Hepatocyte (in vitro differentiated cells): Measurements from ENCODE around the gene PWWP2B. TPM values are rescaled to one million over a fixed set of nuclear protein-coding genes. Genes with fewer than 3 reads are reported as not detected.

Source experiments
- DNase-seq: peaks from one replicate; pipeline ENCODE4 v3.0.0-alpha.2; 2016; ENCODE audit warnings: low spot score
- H2AFZ ChIP-seq: fragments of 200-600 bp; sonication (generic); 2 replicates; pipeline ENCODE4 v1.6.0; 2016; ENCODE audit warnings: antibody characterized with exemption, mild to moderate bottlenecking
- H3K27ac ChIP-seq: fragments of 200-600 bp; sonication (generic); 2 replicates; pipeline ENCODE4 v1.5.1; 2016; ENCODE audit warnings: mild to moderate bottlenecking
- H3K27me3 ChIP-seq: fragments of 200-600 bp; sonication (generic); 2 replicates; pipeline ENCODE4 v1.6.1; 2016
- H3K36me3 ChIP-seq: fragments of 200-600 bp; sonication (generic); replicated peaks from 2 replicates; pipeline ENCODE4 v1.5.1; 2016; ENCODE audit warnings: low read depth; ENCODE audit not compliant: insufficient read depth
- H3K4me1 ChIP-seq: fragments of 200-600 bp; sonication (generic); 2 replicates; pipeline ENCODE4 v1.5.1; 2016; ENCODE audit warnings: mild to moderate bottlenecking, moderate library complexity; ENCODE audit not compliant: insufficient read depth
- H3K4me2 ChIP-seq: fragments of 200-600 bp; sonication (generic); 2 replicates; pipeline ENCODE4 v1.6.0; 2016
- H3K4me3 ChIP-seq: fragments of 200-600 bp; sonication (generic); 2 replicates; pipeline ENCODE4 v1.5.1; 2016; ENCODE audit warnings: mild to moderate bottlenecking
- H3K79me2 ChIP-seq: fragments of 200-600 bp; sonication (generic); 2 replicates; pipeline ENCODE4 v1.6.0; 2017; ENCODE audit warnings: mild to moderate bottlenecking
- H3K9me2 ChIP-seq: fragments of 200-600 bp; sonication (generic); replicated peaks from 2 replicates; pipeline ENCODE4 v1.6.0; 2017; ENCODE audit warnings: mild to moderate bottlenecking; ENCODE audit not compliant: insufficient read depth
- H3K9me3 ChIP-seq: fragments of 200-600 bp; sonication (generic); 2 replicates; pipeline ENCODE4 v1.5.1; 2016; ENCODE audit warnings: low read depth, mild to moderate bottlenecking
- H4K20me1 ChIP-seq: fragments of 200-600 bp; sonication (generic); 2 replicates; pipeline ENCODE4 v1.6.0; 2016; ENCODE audit warnings: mild to moderate bottlenecking; ENCODE audit not compliant: insufficient read depth, poor library complexity, severe bottlenecking
- CTCF ChIP-seq: fragments of 200-600 bp; sonication (generic); IDR thresholded peaks from 2 replicates; pipeline ENCODE4 v1.5.1; 2016; ENCODE audit warnings: antibody characterized with exemption, mild to moderate bottlenecking; ENCODE audit not compliant: poor library complexity
- EZH2 ChIP-seq: fragments of 200-600 bp; sonication (generic); IDR thresholded peaks from 2 replicates; pipeline ENCODE4 v1.6.1; 2016; ENCODE audit warnings: antibody characterized with exemption, mild to moderate bottlenecking, borderline replicate concordance
- EZH2phosphoT487 ChIP-seq: fragments of 200-600 bp; sonication (generic); IDR thresholded peaks from one replicate; pipeline ENCODE4 v1.6.1; 2018; ENCODE audit warnings: antibody characterized with exemption, mild to moderate bottlenecking, low read depth, moderate library complexity; ENCODE audit not compliant: unreplicated experiment, severe bottlenecking
- WGBS: methylation state at CpG from one replicate; pipeline ENCODE4 v1.1.6; 2016; ENCODE audit warnings: low lambda C conversion rate; ENCODE audit errors: missing lambda C conversion rate; 5-methylcytosine and 5-hydroxymethylcytosine counted together
- polyA plus RNA-seq: library from polyadenylated mRNA; unstranded; fragments of >200 nt; fragmentation: Nextera tagmentation; extraction: Ambion mirVana; gene quantifications from 2 replicates; pipeline ENCODE4 v1.2.1, GENCODE V29; 2016
- total RNA-seq: library from RNA; depleted of rRNA; stranded (reverse); fragments of >200 nt; gene quantifications from 2 replicates; pipeline ENCODE4 v1.2.3, GENCODE V29; 2014

Gene PWWP2B
- total and polyA plus RNA-seq, 2 experiments from 2014 or later = 10.7 to 18.0 TPM

GRCh38 chr10:132450825-132451505 is 54.0 kb downstream of the PWWP2B start:
- H3K27ac ChIP-seq = no peak overlapping the region
- H3K79me2 ChIP-seq = no peaks in the 10 kb centered on the region
- no peaks in the 10 kb centered on the region for H3K9me2 ChIP-seq
- no peak overlapping the region for H3K4me3 ChIP-seq
- no peaks in the 10 kb centered on the region for H4K20me1 ChIP-seq
- 76% methylated on average over 10 of the region's 11 CpGs for WGBS
- H3K4me1 ChIP-seq = peaks cover 28% of the 10 kb centered on the region
- no peak for DNase-seq
- no peaks in the 10 kb centered on the region for H3K27me3 ChIP-seq
- no peaks in the 10 kb centered on the region for H3K9me3 ChIP-seq
- H3K4me2 ChIP-seq = no peak overlapping the region
- TF ChIP-seq EZH2phosphoT487 (no peak), EZH2 (no peak), CTCF (no peak)
- H2AFZ ChIP-seq = no peak overlapping the region
- no peaks in the 10 kb centered on the region for H3K36me3 ChIP-seq

DNA sequence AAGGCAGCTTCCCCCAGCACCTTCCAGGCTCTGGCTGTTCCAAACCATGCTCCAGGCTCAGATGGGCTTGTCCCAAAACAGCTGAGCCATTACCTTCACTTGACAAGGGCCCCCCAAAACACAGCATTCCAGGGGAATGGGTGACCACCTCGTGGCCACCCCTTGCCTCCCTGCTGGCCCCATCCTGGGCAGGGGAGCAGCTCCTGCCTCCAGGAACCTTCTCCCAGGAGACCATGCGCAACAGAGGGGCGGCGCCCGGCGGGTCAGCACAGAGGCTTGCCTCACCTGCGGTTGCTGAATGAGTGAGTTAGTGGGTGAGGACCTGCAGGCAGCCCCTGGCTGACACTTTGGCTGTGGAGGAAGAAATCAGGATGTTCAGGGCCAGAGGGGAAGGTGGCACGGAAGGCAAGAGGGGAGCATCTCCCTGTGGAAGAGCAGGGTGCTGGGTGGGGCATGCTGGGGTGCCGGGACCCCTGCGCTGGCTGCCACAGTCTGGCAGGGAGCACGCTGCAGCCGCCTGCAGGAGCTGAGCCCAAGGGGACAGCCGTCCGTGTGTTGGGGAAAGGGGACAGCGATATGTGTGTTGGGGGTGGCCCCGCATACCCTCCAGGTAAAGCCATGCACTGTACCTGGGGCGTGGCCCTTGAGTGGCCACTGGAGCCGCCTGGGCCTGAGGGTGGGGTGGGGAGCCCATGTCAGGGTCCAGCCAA is 54.7 kb downstream of the PWWP2B start:
- no peaks in the 10 kb centered on the region for H4K20me1 ChIP-seq
- no peaks in the 10 kb centered on the region for H3K9me2 ChIP-seq
- H3K27ac ChIP-seq = no peak overlapping the region
- H3K4me1 ChIP-seq = peaks cover 25% of the 10 kb centered on the region
- no peaks in the 10 kb centered on the region for H3K36me3 ChIP-seq
- no peak overlapping the region for H3K4me2 ChIP-seq
- H3K79me2 ChIP-seq = no peaks in the 10 kb centered on the region
- DNase-seq = no peak
- no peaks in the 10 kb centered on the region for H3K9me3 ChIP-seq
- H3K4me3 ChIP-seq = no peak overlapping the region
- no peak for TF ChIP-seq EZH2phosphoT487
- no peak for TF ChIP-seq EZH2
- no peak for TF ChIP-seq CTCF
- no peak overlapping the region for H2AFZ ChIP-seq
- WGBS = 88% methylated on average over 17 of the region's 18 CpGs
- no peaks in the 10 kb centered on the region for H3K27me3 ChIP-seq

- no peak overlapping the region for H3K4me3 ChIP-seq
- 93% methylated on average over 14 of the region's 14 CpGs for WGBS
- H4K20me1 ChIP-seq = no peaks in the 10 kb centered on the region
- H3K9me2 ChIP-seq = no peaks in the 10 kb centered on the region
- no peak overlapping the region for H3K4me2 ChIP-seq
- H3K4me1 ChIP-seq = peaks cover 20% of the 10 kb centered on the region
- H3K79me2 ChIP-seq = no peaks in the 10 kb centered on the region
- H3K36me3 ChIP-seq = no peaks in the 10 kb centered on the region
- no peak overlapping the region for H2AFZ ChIP-seq
- TF ChIP-seq CTCF = peak; percentile 6
- TF ChIP-seq EZH2phosphoT487 = no peak
- peak overlapping the region; percentile 45 for H3K27ac ChIP-seq
- no peaks in the 10 kb centered on the region for H3K9me3 ChIP-seq
- H3K27me3 ChIP-seq = no peaks in the 10 kb centered on the region
- DNase-seq = no peak
These were observed 55.2 kb downstream of the PWWP2B start for GRCh38 chr10:132452216-132452650.
